ENCODE measurements around the gene NTN3.

The NTN3 gene

GRCh38 chr16:2515180-2515851, 44.2 kb downstream of the NTN3 start:
- peak; percentile 57 for DNase-seq

GRCh38 chr16:2516391-2517240, 45.5 kb downstream of the NTN3 start:
- peak; percentile 89 for DNase-seq

- DNase-seq = peak; percentile 21
Observed at GRCh38 chr16:2517954-2518605, 47.0 kb downstream of the NTN3 start.

- no peak for DNase-seq
Observed at GRCh38 chr16:2518823-2519710, 48.0 kb downstream of the NTN3 start.

- no peak for DNase-seq
Observed at GRCh38 chr16:2519711-2520080, 48.6 kb downstream of the NTN3 start.

- peak; percentile 93 for DNase-seq
Observed at GRCh38 chr16:2520097-2520783, 49.1 kb downstream of the NTN3 start, which contains the start of gene AMDHD2. Gene AMDHD2, plus strand, starts transcription at chr16:2520371. Its CDS starts 88 bp downstream, at chr16:2520459.

- DNase-seq = peak; percentile 38
Observed at GRCh38 chr16:2520784-2521531, 49.9 kb downstream of the NTN3 start.

Data from inflammatory macrophage treated with lipopolysaccharide for 4 hours (primary cell).